ENCODE data around the gene NXPH3.
A peak's percentile ranks its signal among the peaks of the same experiment; 100 is the strongest.
"Not testable (repeated sequence)": the region's sequence is repeated elsewhere in the genome, so short reads cannot be mapped to it uniquely, and the experiment has no call there.

NXPH3 gene

GRCh38 chr17:49548506-49549310, 27.0 kb upstream of the NXPH3 start:
- Histone ChIP-seq H3K9me3 (ENCODE audit: control insufficient read depth, insufficient read depth, low read depth, low read length) (peaks cover 3% of the 10 kb centered on the region; the same call in 1 of the 2 replicates), H3K27ac (ENCODE audit: low read depth, low read length) (no peak overlapping the region), H3K9ac (ENCODE audit: low read length) (no peak overlapping the region), H3K27me3 (ENCODE audit: control insufficient read depth, insufficient read depth, low read length) (no peaks in the 10 kb centered on the region), H3K4me3 (ENCODE audit: low read depth, low read length) (no peak overlapping the region), H3K4me1 (ENCODE audit: control insufficient read depth, insufficient read depth, low read length) (peaks cover 25% of the 10 kb centered on the region), H3K36me3 (ENCODE audit: control insufficient read depth, insufficient read depth, low read length) (no peaks in the 10 kb centered on the region)

GRCh38 chr17:49549311-49549605, 26.4 kb upstream of the NXPH3 start:
- H3K27me3 ChIP-seq (ENCODE audit: control insufficient read depth, insufficient read depth, low read length), result no peaks in the 10 kb centered on the region
- no peaks in the 10 kb centered on the region for H3K9me3 ChIP-seq (ENCODE audit: control insufficient read depth, insufficient read depth, low read depth, low read length)
- H3K4me1 ChIP-seq (ENCODE audit: control insufficient read depth, insufficient read depth, low read length), result peaks cover 25% of the 10 kb centered on the region

GRCh38 chr17:49549691-49550678, 25.7 kb upstream of the NXPH3 start:
- H3K9me3 ChIP-seq (ENCODE audit: control insufficient read depth, insufficient read depth, low read depth, low read length), result no peaks in the 10 kb centered on the region
- H3K36me3 ChIP-seq (ENCODE audit: control insufficient read depth, insufficient read depth, low read length), result no peaks in the 10 kb centered on the region
- no peak overlapping the region for H3K4me3 ChIP-seq (ENCODE audit: low read depth, low read length)
- peaks cover 20% of the 10 kb centered on the region for H3K4me1 ChIP-seq (ENCODE audit: control insufficient read depth, insufficient read depth, low read length)
- no peak overlapping the region for H3K27ac ChIP-seq (ENCODE audit: low read depth, low read length)
- H3K9ac ChIP-seq (ENCODE audit: low read length), result no peak overlapping the region
- H3K27me3 ChIP-seq (ENCODE audit: control insufficient read depth, insufficient read depth, low read length), result no peaks in the 10 kb centered on the region

More at GRCh38 chr17:49549311-49549605, 26.4 kb upstream of the NXPH3 start:
- no peak overlapping the region for H3K4me3 ChIP-seq (ENCODE audit: low read depth, low read length)
- H3K27ac ChIP-seq (ENCODE audit: low read depth, low read length), result no peak overlapping the region
- no peak overlapping the region for H3K9ac ChIP-seq (ENCODE audit: low read length)
- H3K36me3 ChIP-seq (ENCODE audit: control insufficient read depth, insufficient read depth, low read length), result no peaks in the 10 kb centered on the region

- H3K4me3 ChIP-seq (ENCODE audit: low read depth, low read length); H3K27ac ChIP-seq (ENCODE audit: low read depth, low read length); H3K9me3 ChIP-seq (ENCODE audit: control insufficient read depth, insufficient read depth, low read depth, low read length); H3K27me3 ChIP-seq (ENCODE audit: control insufficient read depth, insufficient read depth, low read length); H3K36me3 ChIP-seq (ENCODE audit: control insufficient read depth, insufficient read depth, low read length); H3K9ac ChIP-seq (ENCODE audit: low read length): not testable (repeated sequence)
- peaks cover 13% of the 10 kb centered on the region for H3K4me1 ChIP-seq (ENCODE audit: control insufficient read depth, insufficient read depth, low read length)
Observed at GRCh38 chr17:49550764-49551163, 24.9 kb upstream of the NXPH3 start.

- no peak overlapping the region for H3K27ac ChIP-seq (ENCODE audit: low read depth, low read length)
- peaks cover 9% of the 10 kb centered on the region for H3K27me3 ChIP-seq (ENCODE audit: control insufficient read depth, insufficient read depth, low read length)
- peaks cover 14% of the 10 kb centered on the region for H3K4me1 ChIP-seq (ENCODE audit: control insufficient read depth, insufficient read depth, low read length)
- H3K4me3 ChIP-seq (ENCODE audit: low read depth, low read length), result no peak overlapping the region
- no peaks in the 10 kb centered on the region for H3K9me3 ChIP-seq (ENCODE audit: control insufficient read depth, insufficient read depth, low read depth, low read length)
- H3K9ac ChIP-seq (ENCODE audit: low read length), result no peak overlapping the region
- no peaks in the 10 kb centered on the region for H3K36me3 ChIP-seq (ENCODE audit: control insufficient read depth, insufficient read depth, low read length)
Observed at GRCh38 chr17:49551221-49552069, 24.2 kb upstream of the NXPH3 start.

GRCh38 chr17:49552070-49552751, 23.5 kb upstream of the NXPH3 start:
- Histone ChIP-seq H3K4me1 (ENCODE audit: control insufficient read depth, insufficient read depth, low read length) (peaks cover 10% of the 10 kb centered on the region), H3K36me3 (ENCODE audit: control insufficient read depth, insufficient read depth, low read length) (no peaks in the 10 kb centered on the region), H3K27ac (ENCODE audit: low read depth, low read length) (no peak overlapping the region), H3K27me3 (ENCODE audit: control insufficient read depth, insufficient read depth, low read length) (peaks cover 9% of the 10 kb centered on the region), H3K4me3 (ENCODE audit: low read depth, low read length) (no peak overlapping the region), H3K9me3 (ENCODE audit: control insufficient read depth, insufficient read depth, low read depth, low read length) (no peaks in the 10 kb centered on the region), H3K9ac (ENCODE audit: low read length) (no peak overlapping the region)

GRCh38 chr17:49553676-49554335, 21.9 kb upstream of the NXPH3 start:
- Histone ChIP-seq H3K4me3 (ENCODE audit: low read depth, low read length) (no peak overlapping the region), H3K4me1 (ENCODE audit: control insufficient read depth, insufficient read depth, low read length) (peaks cover 4% of the 10 kb centered on the region), H3K27me3 (ENCODE audit: control insufficient read depth, insufficient read depth, low read length) (peaks cover 9% of the 10 kb centered on the region), H3K9ac (ENCODE audit: low read length) (no peak overlapping the region), H3K9me3 (ENCODE audit: control insufficient read depth, insufficient read depth, low read depth, low read length) (no peaks in the 10 kb centered on the region), H3K36me3 (ENCODE audit: control insufficient read depth, insufficient read depth, low read length) (no peaks in the 10 kb centered on the region), H3K27ac (ENCODE audit: low read depth, low read length) (no peak overlapping the region)

- Histone ChIP-seq H3K4me3 (ENCODE audit: low read depth, low read length) (no peak overlapping the region), H3K4me1 (ENCODE audit: control insufficient read depth, insufficient read depth, low read length) (peaks cover 4% of the 10 kb centered on the region), H3K27ac (ENCODE audit: low read depth, low read length) (no peak overlapping the region), H3K9me3 (ENCODE audit: control insufficient read depth, insufficient read depth, low read depth, low read length) (no peaks in the 10 kb centered on the region), H3K27me3 (ENCODE audit: control insufficient read depth, insufficient read depth, low read length) (peaks cover 13% of the 10 kb centered on the region), H3K9ac (ENCODE audit: low read length) (no peak overlapping the region), H3K36me3 (ENCODE audit: control insufficient read depth, insufficient read depth, low read length) (no peaks in the 10 kb centered on the region)
Observed at GRCh38 chr17:49554694-49555494, 20.8 kb upstream of the NXPH3 start.

- H3K9ac ChIP-seq (ENCODE audit: low read length), result no peak overlapping the region
- H3K9me3 ChIP-seq (ENCODE audit: control insufficient read depth, insufficient read depth, low read depth, low read length), result no peaks in the 10 kb centered on the region
- no peak overlapping the region for H3K27ac ChIP-seq (ENCODE audit: low read depth, low read length)
- peak overlapping the region; percentile 37; the same call in 1 of the 2 replicates for H3K4me3 ChIP-seq (ENCODE audit: low read depth, low read length)
- peaks cover 13% of the 10 kb centered on the region for H3K27me3 ChIP-seq (ENCODE audit: control insufficient read depth, insufficient read depth, low read length)
- H3K4me1 ChIP-seq (ENCODE audit: control insufficient read depth, insufficient read depth, low read length), result peaks cover 4% of the 10 kb centered on the region
- no peaks in the 10 kb centered on the region for H3K36me3 ChIP-seq (ENCODE audit: control insufficient read depth, insufficient read depth, low read length)
Observed at GRCh38 chr17:49555495-49556222, 20.0 kb upstream of the NXPH3 start.

Measured in HUES6 (cell line).